ENCODE measurements around the gene ADGRL4. TPM values are rescaled to one million over a fixed set of nuclear protein-coding genes. Genes with fewer than 3 reads are reported as not detected.

Gene ADGRL4
- polyA plus RNA-seq, 1 donor = 5.6 TPM

DNA sequence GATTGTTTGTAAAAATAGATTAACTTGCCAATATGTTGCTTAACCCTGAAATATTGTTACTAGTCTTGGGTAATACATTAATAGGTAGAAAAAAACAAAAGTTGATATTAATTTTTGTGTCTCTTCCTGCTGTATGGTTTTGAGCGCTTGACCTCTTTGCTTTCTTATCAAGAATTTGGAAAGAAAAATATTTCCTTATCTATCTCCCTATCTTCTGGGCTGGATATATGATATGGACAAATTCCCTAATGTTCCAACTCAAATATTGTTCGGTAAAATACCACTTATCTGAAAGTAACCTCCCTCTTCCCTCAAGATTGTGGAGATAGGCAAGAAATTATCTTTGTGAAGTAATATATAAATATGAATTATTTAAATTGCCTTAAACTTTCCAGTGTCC, 57.3 kb downstream of the ADGRL4 start:
- H3K4me1 ChIP-seq (ENCODE audit: control insufficient read depth, insufficient read depth, low read length) = no peaks in the 10 kb centered on the region
- DNase-seq = no peak
- H3K4me3 ChIP-seq (ENCODE audit: low read length) = no peak overlapping the region
- WGBS (ENCODE audit: insufficient coverage, low lambda C conversion rate) = no CpG with 5 or more reads among the region's 2 CpGs
- H3K36me3 ChIP-seq (ENCODE audit: control insufficient read depth, insufficient read depth, low read length) = no peaks in the 10 kb centered on the region
- no peak overlapping the region for H3K27ac ChIP-seq (ENCODE audit: low read length)
- no peaks in the 10 kb centered on the region for H3K27me3 ChIP-seq (ENCODE audit: control insufficient read depth, insufficient read depth, low read length)
- no peaks in the 10 kb centered on the region for H3K9me3 ChIP-seq (ENCODE audit: control insufficient read depth, low read depth, low read length)

DNA sequence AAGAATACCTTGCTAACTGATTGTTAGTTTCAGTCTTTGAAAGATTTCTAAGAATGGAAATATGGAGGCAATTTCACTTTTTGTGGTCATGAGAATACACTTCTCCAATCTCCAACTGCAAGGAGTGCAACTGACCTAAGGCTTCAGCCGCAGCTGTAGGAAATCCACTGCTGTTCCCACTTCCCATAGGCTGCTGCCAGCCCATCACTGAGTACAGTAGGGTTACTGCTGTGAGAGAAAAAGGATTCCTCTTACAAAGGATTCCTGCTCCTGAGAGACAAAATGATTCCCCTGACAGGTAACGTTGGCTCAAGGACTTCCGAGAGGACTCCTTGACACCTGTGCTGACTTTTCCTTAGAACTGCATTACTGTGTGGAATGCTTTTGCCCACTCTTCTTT, 87.4 kb downstream of the ADGRL4 start:
- H3K36me3 ChIP-seq (ENCODE audit: control insufficient read depth, insufficient read depth, low read length) = no peaks in the 10 kb centered on the region
- no peaks in the 10 kb centered on the region for H3K27me3 ChIP-seq (ENCODE audit: control insufficient read depth, insufficient read depth, low read length)
- no peaks in the 10 kb centered on the region for H3K4me1 ChIP-seq (ENCODE audit: control insufficient read depth, insufficient read depth, low read length)
- H3K4me3 ChIP-seq (ENCODE audit: low read length) = no peak overlapping the region
- H3K27ac ChIP-seq (ENCODE audit: low read length) = no peak overlapping the region
- DNase-seq = no peak
- WGBS (ENCODE audit: insufficient coverage, low lambda C conversion rate) = 56% methylated on average over 2 of the region's 3 CpGs
- H3K9me3 ChIP-seq (ENCODE audit: control insufficient read depth, low read depth, low read length) = no peaks in the 10 kb centered on the region

DNA sequence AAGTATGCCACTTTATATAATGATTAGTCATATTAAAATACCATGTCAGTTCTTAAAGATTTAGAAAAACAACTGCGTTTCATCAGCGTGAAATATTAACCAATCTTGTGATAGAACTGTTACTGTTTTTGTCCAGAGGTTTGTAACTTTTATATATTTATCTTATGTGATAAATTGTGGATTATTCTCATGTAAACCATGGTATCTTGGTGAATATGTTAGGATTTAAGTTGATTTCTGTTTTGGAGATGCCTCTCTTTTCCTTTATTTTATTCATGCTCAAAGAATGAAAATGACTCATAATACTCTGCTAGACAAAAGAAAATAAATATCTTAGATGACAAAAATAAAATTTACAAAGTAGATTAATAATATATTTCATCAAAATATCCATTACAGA, 88.4 kb downstream of the ADGRL4 start:
- whole genome bisulfite sequencing (ENCODE audit: insufficient coverage, low lambda C conversion rate) = 93% methylated on average over 2 of the region's 2 CpGs

DNA sequence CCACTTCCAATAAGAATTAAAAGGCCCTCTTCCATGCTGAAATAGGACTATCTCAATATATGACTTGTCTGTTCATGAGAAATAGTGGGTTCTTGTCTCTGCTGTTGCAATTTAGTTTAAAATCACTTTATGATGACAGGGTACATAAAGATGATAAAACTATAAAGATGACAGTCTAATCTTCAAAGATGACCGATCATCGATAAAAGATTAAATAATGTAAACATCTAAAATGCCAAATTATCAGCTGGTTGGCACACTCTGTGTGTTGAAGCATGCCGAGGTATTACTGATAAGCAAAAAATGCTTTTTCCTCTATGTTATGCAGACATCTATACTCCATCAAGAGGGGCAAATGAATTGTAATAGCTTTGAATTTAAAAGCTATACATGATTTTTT, 89.5 kb downstream of the ADGRL4 start:
- H3K36me3 ChIP-seq (ENCODE audit: control insufficient read depth, insufficient read depth, low read length) = no peaks in the 10 kb centered on the region
- no peak overlapping the region for H3K27ac ChIP-seq (ENCODE audit: low read length)
- H3K4me3 ChIP-seq (ENCODE audit: low read length) = no peak overlapping the region
- H3K9me3 ChIP-seq (ENCODE audit: control insufficient read depth, low read depth, low read length) = no peaks in the 10 kb centered on the region
- H3K27me3 ChIP-seq (ENCODE audit: control insufficient read depth, insufficient read depth, low read length) = no peaks in the 10 kb centered on the region
- H3K4me1 ChIP-seq (ENCODE audit: control insufficient read depth, insufficient read depth, low read length) = no peaks in the 10 kb centered on the region
- no peak for DNase-seq
- no CpG with 5 or more reads among the region's 3 CpGs for WGBS (ENCODE audit: insufficient coverage, low lambda C conversion rate)

More for the DNA sequence above, 88.4 kb downstream of the ADGRL4 start:
- no peak for DNase-seq
- H3K4me3 ChIP-seq (ENCODE audit: low read length) = no peak overlapping the region
- H3K9me3 ChIP-seq (ENCODE audit: control insufficient read depth, low read depth, low read length) = no peaks in the 10 kb centered on the region
- H3K27ac ChIP-seq (ENCODE audit: low read length) = no peak overlapping the region
- H3K27me3 ChIP-seq (ENCODE audit: control insufficient read depth, insufficient read depth, low read length) = no peaks in the 10 kb centered on the region
- H3K36me3 ChIP-seq (ENCODE audit: control insufficient read depth, insufficient read depth, low read length) = no peaks in the 10 kb centered on the region
- H3K4me1 ChIP-seq (ENCODE audit: control insufficient read depth, insufficient read depth, low read length) = no peaks in the 10 kb centered on the region

DNA sequence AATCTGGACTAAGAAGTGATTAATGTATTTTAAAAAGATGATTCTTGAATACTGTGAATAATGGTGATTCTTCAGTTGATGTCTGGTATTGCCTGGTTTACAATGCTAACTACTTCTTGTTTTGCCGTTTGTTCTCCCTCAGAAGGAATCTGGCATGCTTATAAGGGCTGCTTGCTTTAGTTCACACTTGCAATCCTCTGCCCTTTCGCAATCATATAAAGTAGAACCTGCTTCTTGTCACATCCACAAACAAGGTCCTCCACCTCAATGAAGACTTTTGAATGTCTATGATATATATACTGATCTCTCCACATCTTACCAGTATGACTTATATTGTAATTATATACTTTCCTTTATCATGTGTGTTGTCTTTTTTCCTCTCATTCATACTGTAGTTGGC, 92.6 kb downstream of the ADGRL4 start:
- Histone ChIP-seq H3K4me1 (ENCODE audit: control insufficient read depth, insufficient read depth, low read length) (no peaks in the 10 kb centered on the region), H3K9me3 (ENCODE audit: control insufficient read depth, low read depth, low read length) (no peaks in the 10 kb centered on the region), H3K4me3 (ENCODE audit: low read length) (no peak overlapping the region), H3K36me3 (ENCODE audit: control insufficient read depth, insufficient read depth, low read length) (no peaks in the 10 kb centered on the region), H3K27me3 (ENCODE audit: control insufficient read depth, insufficient read depth, low read length) (no peaks in the 10 kb centered on the region), H3K27ac (ENCODE audit: low read length) (no peak overlapping the region)
- WGBS (ENCODE audit: insufficient coverage, low lambda C conversion rate) = 100% methylated on average over 1 of the region's 2 CpGs
- no peak for DNase-seq

DNA sequence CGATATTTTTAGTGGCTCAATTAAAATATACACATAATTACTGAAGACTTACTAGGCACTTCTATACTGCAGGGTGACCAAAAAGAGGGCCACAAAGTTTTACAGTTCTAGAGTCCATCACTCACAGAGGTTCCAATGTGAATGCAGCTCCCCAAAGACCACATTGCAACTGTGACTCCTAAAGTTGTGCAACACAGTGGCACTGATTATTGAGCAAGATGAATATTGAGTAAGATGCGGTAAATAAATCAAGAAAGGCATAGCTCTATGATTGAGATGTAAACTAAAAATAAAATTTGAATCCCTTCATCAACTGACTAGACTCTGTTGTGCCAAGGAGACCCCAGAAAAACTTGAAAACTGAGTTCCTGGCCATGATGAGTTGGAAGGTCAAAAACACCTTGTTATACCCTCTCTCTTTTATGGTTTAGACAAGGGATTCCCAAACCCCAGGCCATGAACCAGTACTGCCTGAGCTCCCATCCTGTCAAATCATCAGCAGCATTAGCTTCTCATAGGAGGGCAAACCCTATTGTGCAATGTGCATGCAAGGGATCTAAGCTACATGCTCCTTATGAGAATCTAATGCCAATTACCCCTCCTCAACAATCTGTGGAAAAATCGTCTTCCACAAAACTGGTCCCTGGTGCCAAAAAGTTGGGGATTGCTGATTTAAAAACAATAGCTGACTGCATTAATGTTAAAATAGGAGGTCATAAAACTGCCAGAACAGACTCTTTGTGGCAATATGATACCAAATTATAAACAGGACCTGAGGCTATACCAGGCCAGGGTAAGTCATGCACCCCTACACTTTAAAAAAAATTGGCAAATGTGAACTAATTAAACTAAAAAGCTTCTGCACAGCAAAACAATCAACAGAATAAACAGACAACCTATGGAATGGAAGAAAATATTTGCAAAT, 94.3 kb downstream of the ADGRL4 start:
- Histone ChIP-seq H3K27me3 (ENCODE audit: control insufficient read depth, insufficient read depth, low read length) (no peaks in the 10 kb centered on the region), H3K36me3 (ENCODE audit: control insufficient read depth, insufficient read depth, low read length) (no peaks in the 10 kb centered on the region), H3K4me1 (ENCODE audit: control insufficient read depth, insufficient read depth, low read length) (no peaks in the 10 kb centered on the region), H3K4me3 (ENCODE audit: low read length) (no peak overlapping the region), H3K27ac (ENCODE audit: low read length) (no peak overlapping the region), H3K9me3 (ENCODE audit: control insufficient read depth, low read depth, low read length) (no peaks in the 10 kb centered on the region)
- 90% methylated on average over 2 of the region's 3 CpGs for WGBS (ENCODE audit: insufficient coverage, low lambda C conversion rate)
- no peak for DNase-seq

DNA sequence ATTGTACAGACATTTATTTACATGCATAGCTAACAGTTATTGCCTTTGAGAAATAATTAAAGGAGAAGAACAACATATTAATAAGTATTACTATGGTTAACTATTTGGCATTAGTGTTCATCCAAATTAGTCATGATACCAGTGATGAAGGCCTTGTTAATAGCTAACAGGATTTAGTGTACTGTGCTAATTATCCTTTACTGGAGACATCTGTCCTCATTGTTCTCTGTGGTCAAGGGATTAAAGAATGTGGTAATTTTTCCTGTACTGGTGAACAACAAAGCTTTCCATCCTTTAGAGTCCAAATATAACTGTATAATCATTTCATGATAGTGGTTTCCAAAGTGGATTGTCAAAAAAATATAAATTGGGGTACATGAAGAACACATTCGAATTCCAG, 103.9 kb downstream of the ADGRL4 start:
- Histone ChIP-seq H3K4me1 (ENCODE audit: control insufficient read depth, insufficient read depth, low read length) (no peaks in the 10 kb centered on the region), H3K27ac (ENCODE audit: low read length) (no peak overlapping the region), H3K27me3 (ENCODE audit: control insufficient read depth, insufficient read depth, low read length) (no peaks in the 10 kb centered on the region), H3K4me3 (ENCODE audit: low read length) (no peak overlapping the region), H3K9me3 (ENCODE audit: control insufficient read depth, low read depth, low read length) (no peaks in the 10 kb centered on the region), H3K36me3 (ENCODE audit: control insufficient read depth, insufficient read depth, low read length) (no peaks in the 10 kb centered on the region)
- DNase-seq = no peak
- WGBS (ENCODE audit: insufficient coverage, low lambda C conversion rate) = 75% methylated on average over 1 of the region's 1 CpG

DNA sequence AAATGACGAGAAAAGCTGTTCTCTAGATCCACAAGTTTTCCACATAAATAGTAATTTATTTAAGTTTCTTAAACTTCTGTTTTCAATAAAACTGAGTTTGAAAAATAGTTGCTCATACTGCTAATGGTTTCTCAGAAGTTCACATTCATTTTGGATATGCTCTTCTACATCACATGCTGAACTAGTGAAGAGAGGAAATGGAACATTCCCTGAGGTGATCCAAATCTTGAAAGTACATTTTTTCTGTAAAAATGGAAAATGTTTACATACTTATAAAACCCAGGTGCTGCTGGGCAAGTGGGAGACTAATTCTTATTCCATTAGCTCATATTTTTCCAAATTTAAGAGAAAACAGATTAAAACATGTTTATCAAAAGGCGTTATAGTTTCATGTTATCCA, 111.7 kb downstream of the ADGRL4 start:
- Histone ChIP-seq H3K9me3 (ENCODE audit: control insufficient read depth, low read depth, low read length) (no peaks in the 10 kb centered on the region), H3K4me3 (ENCODE audit: low read length) (no peak overlapping the region), H3K27me3 (ENCODE audit: control insufficient read depth, insufficient read depth, low read length) (no peaks in the 10 kb centered on the region), H3K27ac (ENCODE audit: low read length) (no peak overlapping the region), H3K4me1 (ENCODE audit: control insufficient read depth, insufficient read depth, low read length) (no peaks in the 10 kb centered on the region), H3K36me3 (ENCODE audit: control insufficient read depth, insufficient read depth, low read length) (no peaks in the 10 kb centered on the region)
- 83% methylated on average over 2 of the region's 2 CpGs for WGBS (ENCODE audit: insufficient coverage, low lambda C conversion rate)
- DNase-seq = no peak

DNA sequence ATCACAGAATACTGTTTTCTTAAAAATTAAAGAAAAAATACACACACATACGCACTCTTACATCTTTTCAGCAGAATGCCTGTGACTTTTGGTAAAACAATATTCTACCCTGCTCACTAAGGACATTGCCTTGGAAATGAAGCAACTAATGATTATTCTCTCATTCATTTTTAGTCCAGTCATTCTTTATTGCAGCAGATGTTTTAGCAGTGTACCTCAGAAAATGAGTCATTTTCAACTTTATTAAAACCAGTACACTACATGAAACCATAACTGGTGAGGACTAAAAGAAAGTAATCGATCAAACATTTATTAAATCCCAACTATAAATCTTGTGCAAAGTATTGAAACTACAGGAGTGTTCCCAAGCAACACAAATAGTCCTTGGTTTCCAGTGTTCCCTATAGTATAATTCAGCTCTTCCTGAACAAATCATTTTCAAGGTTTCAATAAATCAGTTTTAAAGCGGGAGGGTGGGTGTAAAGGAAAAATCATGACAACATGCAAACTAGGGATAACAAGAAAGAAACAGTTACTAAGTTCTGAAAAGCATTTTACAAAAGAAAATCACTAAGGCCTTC, 114.2 kb downstream of the ADGRL4 start:
- H3K36me3 ChIP-seq (ENCODE audit: control insufficient read depth, insufficient read depth, low read length) = no peaks in the 10 kb centered on the region
- WGBS (ENCODE audit: insufficient coverage, low lambda C conversion rate) = 87% methylated on average over 3 of the region's 3 CpGs

DNA sequence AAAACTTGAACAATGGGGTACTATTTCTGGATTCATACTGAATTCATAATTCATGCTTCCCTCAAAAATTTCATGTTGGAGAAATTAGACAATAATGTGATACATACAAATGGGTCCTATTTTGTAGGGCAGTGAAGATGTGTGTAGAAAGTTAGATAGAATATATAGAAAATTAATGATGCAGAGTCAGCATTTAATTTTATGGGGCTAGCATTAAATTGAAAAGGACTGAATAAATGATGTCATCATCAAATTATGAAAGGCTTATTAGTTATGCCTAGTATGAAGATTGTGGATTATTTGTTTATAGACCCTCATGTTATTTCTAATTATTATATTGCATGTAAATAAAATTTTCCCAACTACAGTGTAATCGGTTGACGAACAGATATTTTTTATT, 119.1 kb downstream of the ADGRL4 start:
- no peaks in the 10 kb centered on the region for H3K4me1 ChIP-seq (ENCODE audit: control insufficient read depth, insufficient read depth, low read length)
- H3K27ac ChIP-seq (ENCODE audit: low read length) = no peak overlapping the region
- no peaks in the 10 kb centered on the region for H3K9me3 ChIP-seq (ENCODE audit: control insufficient read depth, low read depth, low read length)
- WGBS (ENCODE audit: insufficient coverage, low lambda C conversion rate) = 94% methylated on average over 2 of the region's 2 CpGs
- no peaks in the 10 kb centered on the region for H3K27me3 ChIP-seq (ENCODE audit: control insufficient read depth, insufficient read depth, low read length)
- no peak overlapping the region for H3K4me3 ChIP-seq (ENCODE audit: low read length)
- no peaks in the 10 kb centered on the region for H3K36me3 ChIP-seq (ENCODE audit: control insufficient read depth, insufficient read depth, low read length)
- no peak for DNase-seq

More for the DNA sequence above, 114.2 kb downstream of the ADGRL4 start:
- Histone ChIP-seq H3K27ac (ENCODE audit: low read length) (no peak overlapping the region), H3K4me3 (ENCODE audit: low read length) (no peak overlapping the region), H3K4me1 (ENCODE audit: control insufficient read depth, insufficient read depth, low read length) (no peaks in the 10 kb centered on the region), H3K9me3 (ENCODE audit: control insufficient read depth, low read depth, low read length) (no peaks in the 10 kb centered on the region), H3K27me3 (ENCODE audit: control insufficient read depth, insufficient read depth, low read length) (no peaks in the 10 kb centered on the region)
- no peak for DNase-seq
